GM10266 (cell line): ENCODE results near the gene ARHGAP28.

Source experiments
- DNase-seq: peaks from one replicate; pipeline ENCODE4 v3.0.0; 2012; ENCODE audit errors: extremely low spot score
- CTCF ChIP-seq: IDR thresholded peaks from 2 replicates; pipeline ENCODE4 v1.5.1; 2012; ENCODE audit warnings: mild to moderate bottlenecking, low read depth; ENCODE audit not compliant: control insufficient read depth, insufficient read depth; ENCODE audit errors: missing control alignments

Gene ARHGAP28

GRCh38 chr18:6878556-6879297 lies 149.2 kb downstream of the ARHGAP28 start:
- DNase-seq = no peak
- TF ChIP-seq CTCF = no peak

- DNase-seq = no peak
- TF ChIP-seq CTCF = no peak
These were observed 150.1 kb downstream of the ARHGAP28 start for GRCh38 chr18:6879508-6880195.

- DNase-seq = no peak
- no peak for TF ChIP-seq CTCF
These were observed 151.7 kb downstream of the ARHGAP28 start for GRCh38 chr18:6881034-6881820.

- DNase-seq = no peak
- TF ChIP-seq CTCF = no peak
These were observed 152.9 kb downstream of the ARHGAP28 start for GRCh38 chr18:6882401-6882800.

GRCh38 chr18:6885006-6885481 lies 155.5 kb downstream of the ARHGAP28 start:
- DNase-seq = no peak

GRCh38 chr18:6885992-6886796 lies 156.7 kb downstream of the ARHGAP28 start:
- peak; percentile 23 for DNase-seq
- peak; percentile 64 for TF ChIP-seq CTCF

More at GRCh38 chr18:6885006-6885481, 155.5 kb downstream of the ARHGAP28 start:
- no peak for TF ChIP-seq CTCF
